Ascending aorta (tissue), 2 donors: ENCODE results near the gene PEX16. TPM values are rescaled to one million over a fixed set of nuclear protein-coding genes. Genes with fewer than 3 reads are reported as not detected.
"Not testable (repeated sequence)": the region's sequence is repeated elsewhere in the genome, so short reads cannot be mapped to it uniquely, and the experiment has no call there.

Experiments
- DNase-seq, 2 donors: peaks; one replicate each; pipeline ENCODE4 v3.0.0-alpha.2; 2019; ENCODE audit warnings: low spot score in 2 of 2
- H3K27ac ChIP-seq, 2 donors: fragments of 200-600 bp; sonication (generic); one replicate each; pipeline ENCODE4 v1.5.1; 2016 to 2017; ENCODE audit warnings: mild to moderate bottlenecking in 1 of 2
- H3K27me3 ChIP-seq: fragments of 200-600 bp; sonication (generic); one replicate; pipeline ENCODE4 v1.5.1; 2017
- H3K36me3 ChIP-seq, 2 donors: fragments of 200-600 bp; sonication (generic); one replicate each; pipeline ENCODE4 v1.5.1; 2016
- H3K4me1 ChIP-seq, 2 donors: fragments of 200-600 bp; sonication (generic); one replicate each; pipeline ENCODE4 v1.5.1; 2016 to 2017; ENCODE audit warnings: mild to moderate bottlenecking in 1 of 2
- H3K4me3 ChIP-seq, 2 donors: fragments of 200-600 bp; sonication (generic); one replicate each; pipeline ENCODE4 v1.5.1; 2016 to 2017; ENCODE audit warnings: mild to moderate bottlenecking in 1 of 2
- H3K9me3 ChIP-seq, 2 donors: fragments of 200-600 bp; sonication (generic); one replicate each; pipeline ENCODE4 v1.5.1; 2016
- CTCF ChIP-seq, 3 experiments: fragments of 200-600 bp in 2 of 3; fragments of 450-650 bp in 1 of 3; sonication (generic) in 2 of 3; IDR thresholded peaks; one replicate each; pipeline ENCODE4 v1.5.1; 2016 to 2019; ENCODE audit warnings: antibody characterized with exemption in 3 of 3, mild to moderate bottlenecking in 1 of 3, moderate library complexity in 1 of 3
- intact Hi-C: fragments of 100-400 bp; cut with DNase I; formaldehyde crosslinking; loops from one replicate; pipeline ENCODE4 v1.15.1; 2023
- total RNA-seq: library from RNA; depleted of rRNA; stranded (reverse); fragments of >200 nt; gene quantifications from one replicate; pipeline ENCODE4 v1.1.0, GENCODE V29; 2016

The PEX16 gene
- total RNA-seq, 1 donor from 2014 or later = 77.9 TPM

DNA sequence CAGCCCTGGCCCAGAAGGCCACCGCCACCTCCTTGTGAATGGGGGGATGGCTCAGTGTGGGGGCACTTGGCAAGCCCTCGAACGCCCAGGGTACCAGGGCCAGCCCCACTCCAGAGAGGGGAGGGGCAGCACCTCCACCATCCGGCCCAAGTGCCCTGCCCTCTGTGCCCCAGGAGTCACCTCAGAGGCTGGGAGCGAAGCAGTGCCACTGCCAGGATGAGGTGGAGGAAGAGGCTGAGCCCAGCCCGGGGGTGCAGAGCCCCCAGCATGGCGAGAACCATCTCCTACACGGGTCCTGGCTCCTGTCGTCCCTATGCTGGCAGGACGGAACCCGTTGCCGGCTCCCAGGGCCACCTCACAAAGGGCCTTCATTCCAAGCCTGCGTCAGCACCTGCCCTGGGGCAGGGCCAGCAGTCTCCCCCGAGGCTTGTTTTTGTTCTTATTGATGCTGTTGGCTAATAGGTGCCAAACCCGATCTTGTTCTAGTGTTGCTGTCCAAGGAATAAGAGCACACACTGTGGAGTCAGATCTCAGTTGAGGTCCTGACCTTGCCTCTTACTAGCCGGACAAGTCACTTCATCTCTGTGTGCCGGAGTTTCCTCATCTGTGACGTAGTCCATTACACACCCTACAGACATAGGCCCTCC lies 10.6 kb downstream of the PEX16 start, which contains the start of gene FREY1:
Gene FREY1 (minus strand): TSS at position 307 of the 647 bp plus-strand sequence. CDS start 26 bp downstream, at position 281.
- TF ChIP-seq CTCF (IDR thresholded peaks at IDR 0.05) = no peak
- Histone ChIP-seq H3K4me1 (no peaks in the 10 kb centered on the region), H3K36me3 (peaks cover 28 to 38% of the 10 kb centered on the region in 2 donors), H3K27me3 (no peaks in the 10 kb centered on the region), H3K4me3 (no peak within 1 kb of the TSS), H3K9me3 (no peaks in the 10 kb centered on the region), H3K27ac (no peak within 1 kb of the TSS)
- no peak for DNase-seq
- intact Hi-C loops = no loop called here

DNA sequence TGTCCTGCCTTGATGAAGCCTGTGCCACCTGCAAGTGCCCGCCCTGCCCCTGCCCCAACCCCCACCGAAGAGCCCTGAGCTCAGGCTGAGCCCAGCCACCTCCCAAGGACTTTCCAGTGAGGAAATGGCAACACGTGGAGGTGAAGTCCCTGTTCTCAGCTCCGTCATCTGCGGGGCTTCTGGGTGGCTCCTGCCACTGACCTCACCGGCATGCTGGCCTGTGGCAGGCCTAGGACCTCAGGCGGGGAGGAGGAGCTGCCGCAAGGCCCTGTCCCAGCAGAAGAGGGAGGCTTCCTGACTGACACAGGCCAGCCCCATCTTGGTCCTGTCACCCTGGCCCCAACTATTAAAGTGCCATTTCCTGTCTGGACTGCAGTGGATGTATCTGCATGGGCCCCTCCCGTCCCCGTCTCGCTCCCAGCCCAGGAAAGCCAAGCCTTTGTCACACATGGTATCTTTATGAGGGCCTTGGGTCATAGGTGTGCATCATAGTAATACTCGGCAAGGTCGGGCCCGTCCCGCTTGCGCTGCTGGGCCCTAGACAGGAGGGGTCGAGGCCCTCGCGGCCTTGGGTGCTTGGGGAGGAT lies 11.5 kb downstream of the PEX16 start:
- intact Hi-C loops = no loop called here
- TF ChIP-seq CTCF (IDR thresholded peaks at IDR 0.05) = no peak
- Histone ChIP-seq H3K4me1 (peaks cover 0 to under 1% of the 10 kb centered on the region in 2 donors), H3K27me3 (no peaks in the 10 kb centered on the region), H3K36me3 (peaks cover 19 to 29% of the 10 kb centered on the region in 2 donors), H3K4me3 (no peak overlapping the region), H3K27ac (no peak overlapping the region), H3K9me3 (no peaks in the 10 kb centered on the region)
- no peak for DNase-seq

DNA sequence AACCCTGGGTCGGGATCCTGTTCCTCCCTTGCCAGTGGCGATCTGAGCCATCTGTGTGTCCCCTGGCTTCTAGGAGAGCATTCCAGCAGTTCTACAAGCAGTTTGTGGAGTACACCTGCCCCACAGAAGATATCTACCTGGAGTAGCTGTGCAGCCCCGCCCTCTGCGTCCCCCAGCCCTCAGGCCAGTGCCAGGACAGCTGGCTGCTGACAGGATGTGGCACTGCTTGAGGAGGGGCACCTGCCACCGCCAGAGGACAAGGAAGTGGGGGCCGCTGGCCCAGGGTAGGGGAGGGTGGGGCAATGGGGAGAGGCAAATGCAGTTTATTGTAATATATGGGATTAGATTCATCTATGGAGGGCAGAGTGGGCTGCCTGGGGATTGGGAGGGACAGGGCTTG lies 12.1 kb downstream of the PEX16 start:
- H3K4me1 ChIP-seq, H3K4me3 ChIP-seq, H3K9me3 ChIP-seq, H3K27ac ChIP-seq, DNase-seq, H3K27me3 ChIP-seq, intact Hi-C loops: not testable (repeated sequence)
- peaks cover 13 to 22% of the 10 kb centered on the region in 2 donors for H3K36me3 ChIP-seq

- no peak for TF ChIP-seq CTCF (IDR thresholded peaks at IDR 0.05)
- H3K27ac ChIP-seq = no peak overlapping the region
- no peaks in the 10 kb centered on the region for H3K9me3 ChIP-seq
- H3K27me3 ChIP-seq = no peaks in the 10 kb centered on the region
- peaks cover 0 to 9% of the 10 kb centered on the region in 2 donors for H3K4me1 ChIP-seq
- H3K4me3 ChIP-seq = no peak overlapping the region
- H3K36me3 ChIP-seq = peaks cover 8 to 18% of the 10 kb centered on the region in 2 donors
- intact Hi-C loops = no loop called here
- no peak for DNase-seq
Observed at GRCh38 chr11:45905095-45905494, 12.6 kb downstream of the PEX16 start.

DNA sequence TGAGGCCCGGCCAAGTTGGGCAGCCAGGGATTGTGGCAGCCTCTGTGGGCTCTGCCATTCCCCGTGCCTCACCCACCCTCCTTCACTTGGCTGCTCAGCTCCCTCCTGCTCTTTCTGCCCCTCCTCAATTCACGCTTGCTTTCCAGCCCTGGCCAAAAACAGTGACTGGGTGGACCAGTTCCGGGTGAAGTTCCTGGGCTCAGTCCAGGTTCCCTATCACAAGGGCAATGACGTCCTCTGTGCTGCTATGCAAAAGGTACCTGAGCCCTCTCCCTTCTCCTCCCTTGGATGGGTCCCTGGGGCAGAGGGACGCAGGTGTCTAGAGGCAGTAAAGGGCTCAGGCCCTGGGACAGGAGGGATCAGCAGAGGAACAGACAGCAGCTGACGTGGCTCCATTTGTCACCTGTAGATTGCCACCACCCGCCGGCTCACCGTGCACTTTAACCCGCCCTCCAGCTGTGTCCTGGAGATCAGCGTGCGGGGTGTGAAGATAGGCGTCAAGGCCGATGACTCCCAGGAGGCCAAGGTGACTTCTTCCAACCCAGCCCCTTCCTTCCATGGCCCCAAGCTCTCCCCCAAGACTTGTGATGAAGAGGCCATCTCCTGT lies 13.3 kb downstream of the PEX16 start:
- Histone ChIP-seq H3K4me3 (no peak overlapping the region), H3K27ac (no peak overlapping the region), H3K36me3 (peaks cover 2 to 11% of the 10 kb centered on the region in 2 donors), H3K9me3 (no peaks in the 10 kb centered on the region), H3K27me3 (no peaks in the 10 kb centered on the region), H3K4me1 (peaks cover 0 to 12% of the 10 kb centered on the region in 2 donors)
- no peak for DNase-seq
- no peak for TF ChIP-seq CTCF (IDR thresholded peaks at IDR 0.05)
- intact Hi-C loops = no loop called here
